Astrocyte (in vitro differentiated cells and primary cell): ENCODE data around the gene CDKN1B.

Experiments used
- CTCF ChIP-seq: IDR thresholded peaks from 2 replicates; pipeline ENCODE4 v1.5.1; 2011; ENCODE audit warnings: low read depth, mild to moderate bottlenecking, inconsistent platforms, low read length, moderate library complexity; ENCODE audit not compliant: insufficient read depth
- EZH2 ChIP-seq: IDR thresholded peaks from 2 replicates; pipeline ENCODE4 v1.6.1; 2012; ENCODE audit warnings: mild to moderate bottlenecking, low read length, inconsistent platforms; ENCODE audit not compliant: insufficient read depth

GRCh38 chr12:12747278-12747677, 30.1 kb downstream of the CDKN1B start:
- TF ChIP-seq CTCF (no peak), EZH2 (no peak)
